GM19023 (cell line): ENCODE measurements around the gene CDK1.

ENCODE experiments used
- ATAC-seq: cut with Tn5 transposase; IDR thresholded peaks from one replicate; pipeline ENCODE4 v1.9.1; 2021; ENCODE audit warnings: mild to moderate bottlenecking, moderate library complexity; ENCODE audit not compliant: unreplicated experiment

The CDK1 gene

GRCh38 chr10:60778214-60778970, at the start of gene CDK1:
Gene CDK1 (plus strand): TSS chr10:60778478. CDS start chr10:60780166, 1,688 bp downstream.
- ATAC-seq: peak; percentile 98

- no peak for ATAC-seq
Measured at GRCh38 chr10:60729106-60729505, 49.2 kb upstream of the CDK1 start.

- ATAC-seq: peak; percentile 67
Measured at GRCh38 chr10:60731134-60731885, 47.0 kb upstream of the CDK1 start.

GRCh38 chr10:60732198-60732806, 46.0 kb upstream of the CDK1 start:
- ATAC-seq: peak; percentile 15

GRCh38 chr10:60732807-60733516, 45.3 kb upstream of the CDK1 start:
- peak; percentile 61 for ATAC-seq

GRCh38 chr10:60733517-60733822, 44.8 kb upstream of the CDK1 start:
- ATAC-seq: no peak

GRCh38 chr10:60733826-60734225, 44.5 kb upstream of the CDK1 start:
- ATAC-seq: no peak

- no peak for ATAC-seq
Measured at GRCh38 chr10:60734226-60734625, 44.1 kb upstream of the CDK1 start.

GRCh38 chr10:60735244-60735643, 43.0 kb upstream of the CDK1 start:
- no peak for ATAC-seq

- no peak for ATAC-seq
Measured at GRCh38 chr10:60737242-60737641, 41.0 kb upstream of the CDK1 start.

- no peak for ATAC-seq
Measured at GRCh38 chr10:60739558-60739957, 38.7 kb upstream of the CDK1 start.

- no peak for ATAC-seq
Measured at GRCh38 chr10:60742512-60742911, 35.8 kb upstream of the CDK1 start.

- ATAC-seq: no peak
Measured at GRCh38 chr10:60747817-60748469, 30.3 kb upstream of the CDK1 start.

GRCh38 chr10:60753152-60753551, 25.1 kb upstream of the CDK1 start:
- ATAC-seq: no peak

- ATAC-seq: no peak
Measured at GRCh38 chr10:60753817-60754216, 24.5 kb upstream of the CDK1 start.

- ATAC-seq: no peak
Measured at GRCh38 chr10:60757420-60757895, 20.8 kb upstream of the CDK1 start.

- no peak for ATAC-seq
Measured at GRCh38 chr10:60759181-60759580, 19.1 kb upstream of the CDK1 start.

GRCh38 chr10:60760711-60761210, 17.5 kb upstream of the CDK1 start:
- ATAC-seq: no peak

GRCh38 chr10:60762554-60762953, 15.7 kb upstream of the CDK1 start:
- no peak for ATAC-seq

- ATAC-seq: no peak
Measured at GRCh38 chr10:60767424-60767823, 10.9 kb upstream of the CDK1 start.

GRCh38 chr10:60769406-60769805, 8.9 kb upstream of the CDK1 start:
- no peak for ATAC-seq
